Suppressor macrophage treated with lipopolysaccharide for 1 hour (primary cell): ENCODE measurements around the gene JOSD1.

Source experiments
- DNase-seq, 3 donors: peaks; one replicate each; pipeline ENCODE4 v3.0.0-alpha.2; 2020 to 2022

JOSD1 gene

DNA sequence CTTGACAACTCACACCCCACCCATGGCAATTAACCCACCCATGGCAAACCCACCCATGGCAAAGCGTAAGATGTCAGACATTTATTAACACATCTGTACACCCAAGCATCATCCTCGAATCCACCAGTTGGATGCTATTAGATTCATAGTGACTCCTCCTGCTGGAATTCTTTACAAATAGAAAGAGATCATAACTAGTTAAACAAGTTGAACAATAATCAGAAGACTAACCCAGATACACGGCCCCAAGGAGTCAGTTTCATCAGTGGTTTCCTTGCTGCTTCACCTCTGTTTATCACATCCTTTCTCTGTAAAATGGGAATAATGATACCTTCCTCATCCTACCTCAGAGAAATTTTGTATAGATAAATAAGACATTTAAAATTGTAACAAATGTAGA, 10.1 kb upstream of the JOSD1 start:
- DNase-seq: no peak

DNA sequence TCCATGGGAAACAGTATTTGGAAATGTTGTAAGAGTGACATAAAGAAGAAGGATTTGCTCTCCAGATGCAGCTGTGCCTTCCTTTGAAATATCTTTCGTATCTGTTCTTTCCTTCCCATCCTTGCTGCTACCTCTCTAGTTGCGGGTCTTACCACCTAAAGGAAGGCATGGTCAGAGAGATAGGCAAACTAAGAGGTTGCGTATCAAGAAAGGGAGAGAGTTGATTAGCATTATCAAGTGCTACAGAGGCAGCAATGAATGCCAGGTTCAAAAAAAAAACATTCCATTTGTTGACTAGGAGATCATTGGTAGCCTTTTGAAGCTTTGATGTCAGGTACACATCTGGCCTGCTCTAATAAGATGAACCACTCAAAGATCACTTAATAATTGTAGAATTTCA, 9.6 kb upstream of the JOSD1 start:
- DNase-seq: no peak

DNA sequence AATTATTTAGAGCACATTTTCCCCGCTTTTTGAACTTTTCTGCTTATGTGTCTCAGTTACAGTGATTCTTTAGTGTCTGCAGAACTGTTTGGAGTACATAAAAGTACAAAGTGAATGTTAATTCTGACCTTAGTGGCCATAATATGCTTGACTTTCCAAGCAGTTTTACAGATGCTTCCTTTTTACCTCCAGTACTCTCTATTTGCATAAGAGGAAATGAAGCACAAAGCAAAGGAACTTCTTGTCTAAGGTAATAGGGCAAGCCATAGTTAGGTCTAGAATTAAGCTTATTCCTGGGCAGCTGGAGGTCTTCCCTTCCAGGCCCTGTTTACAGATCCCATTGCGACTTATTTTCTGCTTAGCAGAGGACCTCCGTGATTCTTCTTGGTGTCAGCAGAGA, 8.6 kb upstream of the JOSD1 start:
- no peak for DNase-seq

- no peak for DNase-seq
Observed at GRCh38 chr22:38707984-38708383, 7.2 kb upstream of the JOSD1 start.

DNA sequence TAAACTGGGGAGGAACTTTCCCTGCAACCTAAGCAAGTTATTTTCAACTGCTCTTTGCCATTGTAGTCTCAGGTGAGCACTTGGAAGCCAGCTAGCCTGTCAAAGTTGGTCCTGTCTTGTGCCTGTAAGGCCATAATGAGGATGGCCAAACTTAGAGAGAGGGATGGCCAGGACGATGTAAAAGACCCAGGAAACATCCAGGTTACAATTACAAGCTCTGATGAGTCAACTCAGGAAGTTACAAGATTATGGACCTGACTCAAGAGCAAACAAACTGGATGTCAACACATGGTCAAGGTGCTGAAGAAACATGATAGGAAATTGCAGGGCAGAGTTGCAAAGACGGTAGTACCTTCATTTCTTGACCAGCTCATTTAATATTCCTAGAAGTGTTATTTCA, 6.6 kb upstream of the JOSD1 start:
- peak; percentile 33 to 57 (median 56) for DNase-seq

DNA sequence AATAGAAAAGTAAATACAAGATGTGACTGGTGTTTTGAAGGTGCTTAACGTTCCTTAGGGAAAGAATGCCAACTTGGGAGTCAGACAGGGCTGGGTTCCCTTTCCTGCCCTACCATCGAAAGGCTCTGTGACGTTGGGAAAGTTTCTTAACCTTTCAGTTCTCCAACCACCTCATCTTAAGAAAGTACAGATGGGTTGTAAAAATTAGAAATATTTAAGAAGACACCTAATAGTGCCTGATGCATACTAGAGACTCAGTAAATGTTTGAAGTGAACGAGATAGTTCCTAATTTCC, 6.1 kb upstream of the JOSD1 start:
- peak; percentile 65 to 72 (median 68) for DNase-seq

DNA sequence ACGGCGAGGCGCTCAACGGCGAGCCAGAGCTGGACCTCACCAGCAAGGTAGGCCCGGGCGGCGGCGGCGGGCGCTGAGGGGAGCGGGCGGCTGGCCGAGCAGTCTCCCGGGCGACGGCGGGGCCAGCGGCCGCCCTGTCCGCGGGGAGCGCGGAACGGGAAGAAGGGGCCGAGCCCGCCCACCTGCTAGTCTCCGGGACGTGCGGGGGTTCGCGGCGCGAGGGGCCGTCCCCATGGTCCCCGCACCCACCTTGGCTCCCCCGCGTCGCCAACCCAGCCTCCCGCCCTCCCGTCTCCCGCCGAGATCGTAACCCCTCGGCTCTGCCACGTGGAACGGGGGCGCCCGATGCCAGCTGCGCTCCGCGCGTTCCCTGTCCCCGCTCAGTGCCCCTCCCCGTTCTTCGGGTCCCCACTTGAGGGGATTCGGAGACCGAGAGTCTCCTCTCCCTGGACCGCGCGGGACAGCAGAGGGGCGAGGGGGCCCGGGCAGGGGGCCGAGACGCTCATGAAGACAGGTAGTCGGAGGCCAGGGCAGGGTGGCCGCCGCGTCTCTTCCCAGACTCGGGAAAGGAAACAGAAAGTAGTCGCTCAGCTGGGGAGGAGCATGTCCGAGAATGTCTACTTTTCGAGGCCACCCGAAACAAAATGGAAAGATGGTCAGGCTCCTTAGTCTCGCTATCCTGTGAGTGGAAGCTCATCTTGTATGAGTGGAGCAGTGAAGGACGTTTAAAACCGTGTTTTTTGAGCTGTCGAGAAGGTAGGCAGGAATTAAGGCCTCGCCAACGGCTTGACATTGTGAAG, 5.6 kb upstream of the JOSD1 start:
- peak; percentile 64 to 77 (median 74) for DNase-seq

DNA sequence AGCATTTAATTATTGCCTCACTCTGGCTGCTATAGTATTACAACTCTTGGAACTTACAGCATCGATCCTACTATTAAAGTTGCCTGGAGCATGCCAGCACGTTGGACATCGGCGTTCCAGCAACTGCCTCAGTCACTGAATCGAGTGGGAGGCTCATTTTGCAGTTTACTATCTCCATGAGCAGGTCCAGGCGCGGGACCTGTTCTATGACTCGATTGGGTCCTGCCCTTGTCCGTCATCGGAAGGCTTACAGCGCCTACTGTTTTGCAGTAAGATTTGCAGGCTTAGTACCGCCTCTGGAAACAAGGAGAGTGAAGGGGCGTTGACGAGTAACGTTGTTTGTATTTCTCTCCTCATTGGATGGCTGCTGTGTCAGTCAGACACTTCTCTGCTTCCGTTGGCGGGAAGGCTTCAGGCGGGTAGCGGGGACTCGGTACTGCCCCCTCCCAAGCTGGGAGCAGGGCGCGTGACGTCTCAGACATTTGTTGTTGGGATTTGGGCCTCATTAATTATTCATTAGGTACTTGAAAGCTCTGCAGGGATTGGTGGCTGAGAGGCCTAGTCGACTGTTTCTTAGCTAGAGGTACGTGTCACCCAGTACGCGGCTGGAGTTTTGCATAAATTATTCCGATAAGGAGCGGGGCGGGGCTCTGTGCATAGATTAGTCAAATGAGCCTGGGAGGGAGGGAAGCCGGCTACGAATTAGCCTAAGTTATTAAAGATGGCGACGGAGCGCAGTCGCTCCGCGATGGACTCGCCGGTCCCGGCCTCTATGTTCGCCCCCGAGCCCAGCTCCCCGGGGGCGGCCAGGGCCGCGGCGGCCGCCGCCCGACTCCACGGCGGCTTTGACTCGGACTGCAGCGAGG, 4.7 kb upstream of the JOSD1 start, which contains the start of gene GTPBP1:
Gene GTPBP1 (plus strand): TSS at position 710 of the 866 bp plus-strand sequence. CDS start 12 bp downstream, at position 722.
- peak; percentile 98 to 100 (median 100) for DNase-seq

- peak in 2 of 3 donors; percentile 25 to 57 for DNase-seq
Observed at GRCh38 chr22:38704654-38705234, 4.0 kb upstream of the JOSD1 start.

GRCh38 chr22:38700270-38700788, 414 bp downstream of the JOSD1 start:
- DNase-seq: peak; percentile 88 to 94 (median 88)

GRCh38 chr22:38699784-38700183, 959 bp downstream of the JOSD1 start:
- DNase-seq: no peak

DNA sequence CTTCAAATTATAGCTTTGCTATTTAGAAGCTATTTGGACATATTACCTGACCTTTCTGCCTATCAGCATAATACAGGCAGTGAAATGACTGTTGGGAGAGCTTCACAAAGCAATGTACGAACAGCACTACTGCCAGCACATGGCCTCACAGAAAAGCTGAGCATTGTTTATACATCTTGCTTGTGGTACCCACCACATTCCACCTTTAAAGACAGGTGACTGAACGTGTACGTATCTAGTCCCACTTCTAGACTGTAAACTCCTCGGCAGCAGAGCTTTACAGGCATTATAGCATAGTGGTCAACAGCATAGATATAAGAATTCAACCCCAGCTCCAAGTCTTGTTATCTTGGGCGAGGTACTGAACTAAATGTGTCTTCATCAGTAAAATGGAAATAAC, 1.6 kb downstream of the JOSD1 start:
- DNase-seq: no peak

- DNase-seq: no peak
Observed at GRCh38 chr22:38698407-38699094, 2.2 kb downstream of the JOSD1 start.

DNA sequence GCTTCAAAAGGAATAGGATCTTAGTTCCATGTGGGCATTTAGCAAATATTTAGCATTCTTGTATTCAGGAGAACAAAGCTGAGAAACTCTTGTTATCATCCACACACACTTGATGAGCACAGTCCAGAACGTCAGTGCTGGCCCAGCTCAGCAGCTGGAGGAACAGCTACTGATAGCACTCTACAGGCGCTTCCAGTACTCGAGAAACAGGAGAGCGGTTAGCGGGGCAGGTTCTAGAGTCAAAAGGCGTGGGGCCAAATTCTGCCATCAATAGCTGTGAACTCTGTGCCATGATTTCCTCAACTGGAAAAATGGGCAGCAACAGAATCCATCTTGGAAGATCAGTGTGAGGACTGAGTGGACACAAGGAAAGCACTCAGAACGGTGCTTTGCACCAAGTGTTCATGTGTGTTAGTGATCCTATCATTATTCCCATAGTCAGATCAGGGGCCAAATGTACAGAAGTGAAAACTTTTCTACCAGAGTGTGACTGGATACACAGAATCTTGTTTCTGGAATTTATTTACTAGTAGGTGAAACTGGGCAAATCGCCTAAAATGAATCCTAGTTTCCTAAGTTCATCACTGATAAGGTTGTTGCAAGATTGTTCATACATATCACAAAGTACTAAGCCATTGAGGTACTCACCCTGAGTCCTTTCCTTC, 3.2 kb downstream of the JOSD1 start:
- DNase-seq: no peak

DNA sequence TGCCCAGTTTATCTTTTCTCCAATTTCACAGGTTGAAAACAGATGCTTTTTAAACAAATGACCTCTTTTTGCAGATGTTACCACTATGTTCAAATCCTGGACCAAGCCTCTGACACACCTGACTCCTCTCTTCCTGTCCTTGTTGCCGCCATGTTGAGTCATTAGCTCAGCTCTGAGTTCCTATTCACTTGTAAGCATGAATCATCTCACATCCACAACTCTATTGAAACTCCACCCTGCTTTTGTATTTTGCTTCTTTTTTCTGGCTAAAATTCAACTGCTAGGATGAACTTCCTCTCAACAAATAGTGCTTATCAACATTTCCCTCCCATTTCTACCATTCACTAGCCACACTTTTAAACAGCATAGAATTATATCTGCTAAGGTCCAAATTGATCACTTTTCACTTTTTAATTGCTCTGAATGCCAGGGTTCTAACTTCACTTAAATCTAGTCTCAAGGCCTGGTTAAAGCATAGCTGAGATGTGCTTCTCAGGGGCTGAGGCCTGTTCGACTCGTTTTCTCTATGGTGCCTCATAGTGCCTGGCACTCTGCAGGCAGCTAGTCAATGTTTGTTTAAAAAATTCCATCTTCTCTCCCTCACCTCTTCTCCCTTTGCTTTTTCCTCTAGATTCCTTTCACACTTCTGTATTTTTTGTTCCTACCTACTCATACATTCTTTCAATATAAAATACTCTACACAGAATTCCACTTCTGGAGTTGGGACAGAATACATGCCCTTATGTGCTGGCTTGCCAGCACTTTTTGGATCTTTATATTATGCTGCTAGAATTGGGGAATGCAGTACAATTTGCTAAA, 3.9 kb downstream of the JOSD1 start:
- DNase-seq: peak; percentile 64 to 82 (median 81)

DNA sequence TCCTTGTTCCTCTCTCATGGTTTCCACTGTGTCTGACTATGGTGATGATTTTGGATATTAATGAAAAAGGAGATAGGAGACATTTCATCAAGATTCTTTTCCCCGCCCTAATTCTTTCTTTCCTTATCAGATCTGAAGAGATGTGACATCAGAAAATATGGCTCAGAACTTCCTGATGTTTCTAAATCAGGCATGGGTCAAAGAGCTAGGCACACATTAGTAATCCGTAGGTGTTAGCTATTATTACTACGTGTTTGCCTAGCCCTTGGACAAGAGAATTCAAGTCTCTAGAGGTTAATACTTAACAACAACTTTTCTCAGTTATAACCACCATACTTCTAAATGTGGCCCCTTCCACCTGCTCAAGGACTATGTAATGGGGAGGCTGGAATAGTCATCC, 5.8 kb downstream of the JOSD1 start:
- peak; percentile 47 to 72 (median 58) for DNase-seq

- DNase-seq: no peak
Observed at GRCh38 chr22:38694049-38694448, 6.7 kb downstream of the JOSD1 start.

DNA sequence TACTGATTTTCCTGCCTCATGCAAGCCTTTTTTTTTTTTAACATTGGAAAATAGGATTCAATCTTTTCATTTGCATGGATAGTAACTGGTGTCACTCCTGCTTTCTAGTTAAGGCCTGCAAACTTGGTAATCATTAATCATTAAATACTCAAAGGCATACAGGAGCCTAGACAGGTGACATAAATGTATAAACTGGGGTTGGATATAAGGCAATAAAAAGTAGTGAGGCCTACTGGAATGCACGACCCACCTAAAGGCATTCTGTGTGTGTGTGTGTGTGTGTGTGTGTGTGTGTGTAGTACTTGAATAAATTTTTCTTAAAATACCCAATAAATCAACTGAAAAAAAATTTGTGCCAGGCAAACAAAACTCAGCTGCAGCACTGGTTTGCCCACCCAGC, 11.1 kb downstream of the JOSD1 start:
- no peak for DNase-seq

- DNase-seq: no peak
Observed at GRCh38 chr22:38685761-38686160, 15.0 kb downstream of the JOSD1 start.

DNA sequence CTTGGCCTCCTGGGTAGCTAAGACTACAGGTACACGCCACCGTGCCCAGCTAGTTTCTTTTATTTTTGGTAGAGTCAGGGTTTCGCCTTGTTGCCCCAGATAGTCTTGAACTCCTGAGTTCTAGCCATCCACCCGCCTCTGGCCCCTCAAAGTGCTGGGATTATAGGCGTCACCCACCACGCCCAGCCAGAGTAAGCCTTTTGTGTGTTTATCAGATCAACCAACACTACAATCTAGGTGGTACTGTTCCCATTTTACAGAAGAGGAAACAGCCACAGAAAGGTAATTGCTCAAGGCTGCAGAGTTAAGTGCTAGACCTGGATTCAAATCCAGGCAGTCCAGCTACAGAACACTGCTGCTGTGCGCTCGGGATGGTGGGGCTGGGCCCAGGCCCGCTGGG, 15.8 kb downstream of the JOSD1 start:
- DNase-seq: no peak
